CD4-positive, alpha-beta T cell (primary cell): Measurements from ENCODE around the gene SAMM50. TPM values are rescaled to one million over a fixed set of nuclear protein-coding genes. Genes with fewer than 3 reads are reported as not detected.

Experiments used
- ATAC-seq: fragments of 200-7000 bp; cut with Tn5 transposase; one replicate; pipeline ENCODE4 v1.10.0; 2022; ENCODE audit warnings: mild to moderate bottlenecking; ENCODE audit not compliant: poor library complexity
- CTCF ChIA-PET: fragments of 350-600 bp; sonication (Branson Sonifier 250); formaldehyde crosslinking; loops from one replicate; lab custom pipeline; 2021; ENCODE audit warnings: antibody characterized with exemption, inconsistent platforms; lab: Charles Lee
- POLR2A ChIA-PET: fragments of 350-600 bp; sonication (Branson Sonifier 250); formaldehyde crosslinking; loops from one replicate; lab custom pipeline; 2021; ENCODE audit warnings: antibody characterized with exemption, inconsistent platforms; lab: Charles Lee
- DNase-seq, 14 experiments: peaks; one replicate each; pipeline ENCODE4 v3.0.0-alpha.2; 2013 to 2020; ENCODE audit warnings: mixed read lengths in 2 of 14
- H3K27ac ChIP-seq, 2 donors: one replicate each; pipeline versions ENCODE4 v1.5.1 to v1.7.0; 2013; ENCODE audit warnings: low read length in 2 of 2, low read depth in 1 of 2, mild to moderate bottlenecking in 1 of 2
- H3K27me3 ChIP-seq, 2 experiments: 1 replicate in 1 of 2; 2 replicates in 1 of 2; pipeline versions ENCODE4 v1.6.1 to v1.7.0; 2013; ENCODE audit warnings: low read length in 2 of 2, control low read depth in 1 of 2, mild to moderate bottlenecking in 1 of 2, moderate library complexity in 1 of 2; ENCODE audit not compliant: insufficient read depth in 2 of 2, control insufficient read depth in 1 of 2
- H3K36me3 ChIP-seq: one replicate; pipeline ENCODE4 v1.6.1; 2013; ENCODE audit warnings: low read length, control low read depth; ENCODE audit not compliant: insufficient read depth
- H3K4me1 ChIP-seq: one replicate; pipeline ENCODE4 v1.6.1; 2013; ENCODE audit warnings: low read length, control low read depth; ENCODE audit not compliant: insufficient read depth
- H3K4me3 ChIP-seq: one replicate; pipeline ENCODE4 v1.5.1; 2013; ENCODE audit warnings: mild to moderate bottlenecking, low read length, moderate library complexity
- H3K9me3 ChIP-seq, 2 experiments: 1 replicate in 1 of 2; 2 replicates in 1 of 2; pipeline versions ENCODE4 v1.6.1 to v1.7.0; 2013; ENCODE audit warnings: low read length in 2 of 2, mild to moderate bottlenecking in 2 of 2, control low read depth in 1 of 2, moderate library complexity in 1 of 2; ENCODE audit not compliant: control insufficient read depth in 1 of 2, insufficient read depth in 1 of 2
- H3K27ac Mint-ChIP-seq: one replicate; pipeline ENCODE4 v1.8.0; 2020; ENCODE audit warnings: mixed read lengths
- H3K27me3 Mint-ChIP-seq: one replicate; pipeline ENCODE4 v1.8.0; 2021; ENCODE audit warnings: mixed read lengths
- H3K36me3 Mint-ChIP-seq: one replicate; pipeline ENCODE4 v1.8.0; 2021; ENCODE audit warnings: low read depth, mixed read lengths
- H3K4me1 Mint-ChIP-seq: one replicate; pipeline ENCODE4 v1.8.0; 2021; ENCODE audit warnings: low read depth, mixed read lengths
- H3K4me3 Mint-ChIP-seq: one replicate; pipeline ENCODE4 v1.8.0; 2020; ENCODE audit warnings: mild to moderate bottlenecking, mixed read lengths
- H3K9me3 Mint-ChIP-seq: one replicate; pipeline ENCODE4 v1.8.0; 2020; ENCODE audit warnings: mixed read lengths
- CTCF ChIP-seq: fragments of 200-600 bp; IDR thresholded peaks from one replicate; pipeline ENCODE4 v1.8.0; 2022; ENCODE audit warnings: antibody characterized with exemption, mild to moderate bottlenecking
- intact Hi-C, 2 experiments: fragments of 100-400 bp; cut with DNase I in 1 of 2; cut with micrococcal nuclease in 1 of 2; formaldehyde crosslinking; loops; one replicate each; pipeline versions ENCODE4 v1.15.1 to v1.9.0; 2023 to 2025; cut with DNase I, micrococcal nuclease
- total RNA-seq, 174 experiments: library from RNA in 2 of 174; stranded (reverse) in 2 of 174; gene quantifications; one replicate each; pipeline ENCODE4 v1.2.3 and lab custom pipeline; 2021 to 2026

SAMM50 gene
- total RNA-seq, 2 experiments from 2014 or later: 15.2 to 18.0 TPM

DNA sequence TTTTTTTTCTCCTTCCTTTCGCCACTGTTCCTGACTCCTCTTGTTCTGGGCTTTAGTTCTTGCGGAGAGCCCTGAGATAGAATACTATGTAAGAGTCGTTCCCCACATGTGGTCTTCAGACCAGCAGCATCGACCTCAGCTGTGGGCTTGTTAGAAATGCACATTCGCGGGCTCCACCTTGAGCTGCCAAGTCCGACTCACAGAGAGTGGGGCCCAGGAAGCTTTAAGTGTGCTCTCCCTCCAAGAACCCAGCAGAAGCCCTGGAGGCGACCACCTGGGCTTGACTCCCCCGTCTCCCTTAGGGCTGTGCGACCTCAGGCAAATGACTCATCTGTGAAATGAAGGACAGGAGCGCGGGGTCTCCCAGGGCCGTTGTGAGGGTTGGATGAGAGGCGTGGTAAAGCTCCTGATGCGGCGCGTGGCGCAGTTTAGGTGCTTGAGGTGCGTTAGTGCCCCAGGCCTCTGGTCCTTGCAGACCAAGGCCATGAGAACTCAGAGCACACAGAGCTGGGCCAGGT, 18.8 kb downstream of the SAMM50 start:
- H3K4me1 Mint-ChIP-seq: no peaks in the 10 kb centered on the region
- H3K27ac Mint-ChIP-seq: no peak overlapping the region
- H3K27ac ChIP-seq: no peak overlapping the region
- no peaks in the 10 kb centered on the region for H3K9me3 ChIP-seq
- peaks cover 84% of the 10 kb centered on the region for H3K36me3 ChIP-seq
- H3K4me3 ChIP-seq: no peak overlapping the region
- CTCF ChIA-PET: no interaction called here
- ATAC-seq (no peak), DNase-seq (no peak)
- intact Hi-C loops: no loop called here
- H3K4me1 ChIP-seq: no peaks in the 10 kb centered on the region
- H3K4me3 Mint-ChIP-seq: no peak overlapping the region
- TF ChIP-seq CTCF: no peak
- POLR2A ChIA-PET: no interaction called here
- H3K27me3 Mint-ChIP-seq: no peaks in the 10 kb centered on the region
- H3K27me3 ChIP-seq: no peaks in the 10 kb centered on the region
- peaks cover 96% of the 10 kb centered on the region for H3K36me3 Mint-ChIP-seq
- H3K9me3 Mint-ChIP-seq: no peaks in the 10 kb centered on the region

DNA sequence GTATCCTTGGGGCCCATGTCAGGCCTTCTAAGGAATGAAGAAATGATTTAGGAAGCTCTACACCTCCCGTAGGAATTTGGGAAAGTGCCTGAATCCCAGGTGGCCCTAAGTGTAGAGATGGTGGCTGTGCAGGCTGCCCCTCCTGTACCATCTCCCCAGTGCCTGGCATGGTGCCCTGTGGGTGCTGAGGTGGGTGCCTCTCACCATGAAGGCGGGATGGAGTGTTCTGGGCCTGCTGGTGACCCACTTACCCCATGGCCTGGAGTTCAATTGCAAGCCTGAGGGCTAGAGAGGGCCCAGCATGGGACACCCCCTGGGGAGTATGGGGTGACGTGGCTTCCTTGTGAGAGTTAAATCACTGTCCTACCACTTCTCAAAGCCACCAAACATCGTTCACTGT, 19.8 kb downstream of the SAMM50 start:
- H3K36me3 Mint-ChIP-seq: peaks cover 96% of the 10 kb centered on the region

GRCh38 chr22:43976861-43977795, 21.9 kb downstream of the SAMM50 start:
- Mint-ChIP-seq H3K4me3 (no peak overlapping the region), H3K4me1 (no peaks in the 10 kb centered on the region), H3K27ac (no peak overlapping the region), H3K36me3 (peaks cover 96% of the 10 kb centered on the region), H3K27me3 (no peaks in the 10 kb centered on the region), H3K9me3 (no peaks in the 10 kb centered on the region)
- no peaks in the 10 kb centered on the region for H3K4me1 ChIP-seq
- DNase-seq (no peak), ATAC-seq (no peak)
- peaks cover 90% of the 10 kb centered on the region for H3K36me3 ChIP-seq
- POLR2A ChIA-PET: no interaction called here
- no peak overlapping the region for H3K27ac ChIP-seq
- no peak for TF ChIP-seq CTCF
- intact Hi-C loops: no loop called here
- CTCF ChIA-PET: no interaction called here
- no peak overlapping the region for H3K4me3 ChIP-seq
- H3K27me3 ChIP-seq: no peaks in the 10 kb centered on the region
- H3K9me3 ChIP-seq: no peaks in the 10 kb centered on the region

More for the DNA sequence above, 19.8 kb downstream of the SAMM50 start:
- intact Hi-C loops: no loop called here
- no peak overlapping the region for H3K4me3 ChIP-seq
- no peaks in the 10 kb centered on the region for H3K27me3 Mint-ChIP-seq
- H3K9me3 Mint-ChIP-seq: no peaks in the 10 kb centered on the region
- H3K4me1 Mint-ChIP-seq: no peaks in the 10 kb centered on the region
- ATAC-seq: no peak
- peaks cover 83% of the 10 kb centered on the region for H3K36me3 ChIP-seq
- no peak for DNase-seq
- H3K27ac Mint-ChIP-seq: no peak overlapping the region
- ChIA-PET POLR2A (no interaction called here), CTCF (no interaction called here)
- no peaks in the 10 kb centered on the region for H3K27me3 ChIP-seq
- no peaks in the 10 kb centered on the region for H3K9me3 ChIP-seq
- no peak overlapping the region for H3K27ac ChIP-seq
- TF ChIP-seq CTCF: no peak
- H3K4me3 Mint-ChIP-seq: no peak overlapping the region
- no peaks in the 10 kb centered on the region for H3K4me1 ChIP-seq
